GM10266 (cell line): ENCODE results near the gene ATP6V1B1.

Experiments
- DNase-seq: peaks from one replicate; pipeline ENCODE4 v3.0.0; 2012; ENCODE audit errors: extremely low spot score
- CTCF ChIP-seq: IDR thresholded peaks from 2 replicates; pipeline ENCODE4 v1.5.1; 2012; ENCODE audit warnings: mild to moderate bottlenecking, low read depth; ENCODE audit not compliant: control insufficient read depth, insufficient read depth; ENCODE audit errors: missing control alignments

Gene ATP6V1B1

GRCh38 chr2:70964596-70965386, 29.1 kb downstream of the ATP6V1B1 start:
- peak; percentile 95 for TF ChIP-seq CTCF
- peak; percentile 79 for DNase-seq

GRCh38 chr2:70965506-70965905, 29.8 kb downstream of the ATP6V1B1 start:
- DNase-seq: no peak
- TF ChIP-seq CTCF: no peak

- DNase-seq: no peak
- no peak for TF ChIP-seq CTCF
These were observed 31.0 kb downstream of the ATP6V1B1 start for GRCh38 chr2:70966681-70967080.

- no peak for TF ChIP-seq CTCF
- DNase-seq: no peak
These were observed 31.5 kb downstream of the ATP6V1B1 start for GRCh38 chr2:70967189-70967588.

DNA sequence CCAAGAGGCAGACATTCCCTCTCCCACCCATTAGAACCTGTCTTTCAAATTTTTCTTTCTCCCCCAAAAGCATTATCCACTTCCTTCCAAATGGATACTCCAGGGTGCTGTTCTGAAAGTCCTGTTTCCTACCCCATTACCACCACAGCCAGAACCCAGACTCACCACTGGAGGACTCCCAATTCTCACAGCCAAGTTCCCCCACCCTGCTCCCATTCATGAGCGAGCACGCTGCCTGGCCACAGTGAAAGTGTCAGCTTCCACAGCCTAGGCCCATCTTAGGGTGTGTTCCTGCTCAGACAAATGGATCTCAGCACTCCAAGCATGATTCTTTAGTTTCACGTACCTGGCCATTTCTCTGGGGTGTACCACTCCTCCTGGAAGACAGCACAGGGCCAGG, 38.9 kb downstream of the ATP6V1B1 start:
- no peak for DNase-seq
- TF ChIP-seq CTCF: no peak

DNA sequence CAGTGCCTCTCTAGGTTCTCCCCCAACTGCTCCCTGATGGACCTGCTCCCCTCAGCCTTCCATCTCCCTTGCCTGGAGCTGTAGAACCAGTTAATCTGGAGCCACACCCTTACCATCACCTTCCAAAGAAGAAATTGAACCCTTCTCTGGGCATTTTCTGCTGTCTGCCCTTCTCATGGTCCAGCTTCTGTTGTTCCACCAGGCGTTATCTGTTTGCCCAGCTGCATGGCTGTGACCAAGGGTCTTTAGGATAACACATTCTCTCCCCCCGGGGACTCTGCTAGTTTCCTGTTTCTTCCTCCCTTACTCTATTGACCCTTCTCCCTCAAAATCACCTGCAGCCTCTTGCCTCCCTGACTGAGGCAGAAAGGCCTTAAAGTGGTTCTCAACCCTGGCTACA, 39.5 kb downstream of the ATP6V1B1 start:
- peak; percentile 6 for DNase-seq
- TF ChIP-seq CTCF: no peak

DNA sequence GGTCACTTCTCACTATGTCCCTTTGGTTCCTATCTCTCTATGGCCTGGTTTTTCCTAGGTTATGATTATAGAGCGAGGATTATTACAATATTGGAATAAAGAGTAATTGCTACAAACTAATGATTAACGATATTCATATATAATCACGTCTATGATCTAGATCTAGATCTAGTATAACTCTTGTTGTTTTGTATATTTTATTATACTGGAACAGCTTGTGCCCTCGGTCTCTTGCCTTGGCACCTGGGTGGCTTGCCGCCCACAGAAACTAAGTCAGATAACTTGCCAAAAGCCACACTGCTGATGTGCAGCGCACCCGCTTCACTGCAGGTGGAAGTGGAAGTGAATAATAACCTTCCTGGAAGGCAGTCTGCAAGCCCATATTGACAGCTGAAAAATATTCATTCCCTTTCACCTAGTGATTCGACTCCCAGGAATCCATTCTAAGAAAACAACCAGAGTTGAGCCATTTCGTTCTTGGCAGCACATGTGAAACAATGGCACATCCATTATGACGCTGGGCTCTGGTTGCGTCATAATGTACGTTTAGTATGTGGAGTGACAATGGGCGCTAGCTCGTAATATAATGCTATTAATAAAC, 42.0 kb downstream of the ATP6V1B1 start:
- DNase-seq: peak; percentile 12

More for the DNA sequence above, 42.0 kb downstream of the ATP6V1B1 start:
- TF ChIP-seq CTCF: no peak
